ENCODE results near the gene GPR107. TPM values are rescaled to one million over a fixed set of nuclear protein-coding genes. Genes with fewer than 3 reads are reported as not detected.

Gene GPR107
- total and polyA plus RNA-seq, 2 experiments from 2014 or later = 6.2 to 30.7 TPM

DNA sequence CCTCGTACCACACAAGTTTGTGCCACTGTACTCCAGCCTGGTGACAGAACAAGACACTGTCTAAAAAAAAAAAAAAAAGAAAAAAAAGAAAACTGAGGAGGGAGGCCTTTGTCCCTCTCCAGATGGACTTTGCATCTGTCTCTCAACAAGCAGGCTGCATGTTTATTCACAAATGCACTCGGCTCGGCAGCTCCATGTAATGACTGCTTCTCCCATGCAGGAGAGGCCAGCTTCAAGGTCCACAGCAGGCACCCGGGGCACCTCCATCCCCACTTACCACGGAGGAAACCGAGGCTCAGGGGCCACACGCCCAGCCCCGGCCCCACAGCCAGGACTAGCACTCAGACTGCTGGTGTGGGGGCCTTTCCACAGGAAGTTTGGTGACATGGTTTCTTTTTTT lies 105.4 kb downstream of the GPR107 start (continued):
- TF ChIP-seq, protein P1, sequence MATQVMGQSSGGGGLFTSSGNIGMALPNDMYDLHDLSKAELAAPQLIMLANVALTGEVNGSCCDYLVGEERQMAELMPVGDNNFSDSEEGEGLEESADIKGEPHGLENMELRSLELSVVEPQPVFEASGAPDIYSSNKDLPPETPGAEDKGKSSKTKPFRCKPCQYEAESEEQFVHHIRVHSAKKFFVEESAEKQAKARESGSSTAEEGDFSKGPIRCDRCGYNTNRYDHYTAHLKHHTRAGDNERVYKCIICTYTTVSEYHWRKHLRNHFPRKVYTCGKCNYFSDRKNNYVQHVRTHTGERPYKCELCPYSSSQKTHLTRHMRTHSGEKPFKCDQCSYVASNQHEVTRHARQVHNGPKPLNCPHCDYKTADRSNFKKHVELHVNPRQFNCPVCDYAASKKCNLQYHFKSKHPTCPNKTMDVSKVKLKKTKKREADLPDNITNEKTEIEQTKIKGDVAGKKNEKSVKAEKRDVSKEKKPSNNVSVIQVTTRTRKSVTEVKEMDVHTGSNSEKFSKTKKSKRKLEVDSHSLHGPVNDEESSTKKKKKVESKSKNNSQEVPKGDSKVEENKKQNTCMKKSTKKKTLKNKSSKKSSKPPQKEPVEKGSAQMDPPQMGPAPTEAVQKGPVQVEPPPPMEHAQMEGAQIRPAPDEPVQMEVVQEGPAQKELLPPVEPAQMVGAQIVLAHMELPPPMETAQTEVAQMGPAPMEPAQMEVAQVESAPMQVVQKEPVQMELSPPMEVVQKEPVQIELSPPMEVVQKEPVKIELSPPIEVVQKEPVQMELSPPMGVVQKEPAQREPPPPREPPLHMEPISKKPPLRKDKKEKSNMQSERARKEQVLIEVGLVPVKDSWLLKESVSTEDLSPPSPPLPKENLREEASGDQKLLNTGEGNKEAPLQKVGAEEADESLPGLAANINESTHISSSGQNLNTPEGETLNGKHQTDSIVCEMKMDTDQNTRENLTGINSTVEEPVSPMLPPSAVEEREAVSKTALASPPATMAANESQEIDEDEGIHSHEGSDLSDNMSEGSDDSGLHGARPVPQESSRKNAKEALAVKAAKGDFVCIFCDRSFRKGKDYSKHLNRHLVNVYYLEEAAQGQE (IDR thresholded peaks at IDR 0.05; ENCODE audit: unreplicated experiment) = no peak
- TF ChIP-seq NANOG (IDR thresholded peaks at IDR 0.05; ENCODE audit: borderline replicate concordance) = no peak
- no peak for TF ChIP-seq CREB1 (CRISPR knock-in tag; IDR thresholded peaks at IDR 0.05; ENCODE audit: low read depth)

DNA sequence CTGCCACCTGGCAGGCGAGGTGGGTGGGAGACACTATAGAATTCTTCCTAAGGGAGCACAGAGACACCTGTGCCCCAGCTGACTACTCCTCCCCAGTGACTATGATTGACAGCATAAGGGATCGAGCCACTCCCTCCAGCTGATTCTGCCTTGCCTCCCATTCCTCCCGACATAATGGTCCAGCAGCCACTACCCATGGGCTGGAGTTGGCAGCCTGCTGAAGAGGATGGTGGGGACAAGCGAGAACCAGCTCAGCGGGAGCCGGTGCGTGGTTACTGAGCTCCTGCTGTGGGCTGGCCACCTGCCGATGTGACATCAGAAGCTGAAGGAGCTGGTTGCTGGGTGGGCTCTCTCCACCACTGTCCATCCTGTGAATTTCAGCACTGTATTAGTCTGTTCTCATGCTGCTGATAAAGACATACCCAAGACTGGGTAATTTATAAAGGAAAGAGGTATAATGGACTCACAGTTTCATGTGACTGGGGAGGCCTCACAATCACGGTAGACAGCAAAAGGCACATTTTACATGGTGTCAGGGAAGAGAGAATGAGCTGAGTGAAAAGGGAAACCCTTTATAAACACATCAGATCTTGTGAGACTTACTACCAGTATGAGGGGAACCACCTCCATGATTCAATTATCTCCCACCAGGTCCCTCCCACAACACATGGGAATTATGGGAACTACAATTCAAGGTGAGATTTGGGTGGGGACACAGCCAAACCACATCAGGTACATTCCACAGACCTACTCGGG lies 106.4 kb downstream of the GPR107 start:
- Mint-ChIP-seq H3K36me3 (ENCODE audit: low read depth) (no peaks in the 10 kb centered on the region), H3K4me3 (no peak overlapping the region), H3K27me3 (ENCODE audit: insufficient read depth, low read depth, poor library complexity) (peaks cover 4% of the 10 kb centered on the region), H3K9me3 (no peaks in the 10 kb centered on the region; the same call in 2 of the 3 replicates), H3K4me1 (no peaks in the 10 kb centered on the region), H3K27ac (no peak overlapping the region)
- Histone ChIP-seq H3K27ac (ENCODE audit: low read depth) (no peak overlapping the region), H3K79me2 (replicated peaks; ENCODE audit: insufficient read depth) (no peaks in the 10 kb centered on the region), H3K36me3 (ENCODE audit: insufficient read depth) (no peaks in the 10 kb centered on the region), H3K4me1 (ENCODE audit: insufficient read depth) (no peaks in the 10 kb centered on the region), H4K20me1 (replicated peaks; ENCODE audit: insufficient read depth) (no peaks in the 10 kb centered on the region), H3K4me2 (no peak overlapping the region), H3K27me3 (ENCODE audit: insufficient read depth) (no peaks in the 10 kb centered on the region), H2AFZ (no peak overlapping the region), H3K4me3 (no peak overlapping the region), H3F3A (replicated peaks; ENCODE audit: low read depth) (no peaks in the 10 kb centered on the region), H3K9me2 (ENCODE audit: insufficient read depth) (no peaks in the 10 kb centered on the region)
- no peak for DNase-seq (ENCODE audit: low spot score)
- ATAC-seq = peak; percentile 29; the same call in 2 of the 3 replicates
- no peak for TF ChIP-seq ZNF462 (CRISPR knock-in tag; IDR thresholded peaks at IDR 0.05)
- no peak for TF ChIP-seq EZH2phosphoT487 (IDR thresholded peaks at IDR 0.05; ENCODE audit: unreplicated experiment)
- no peak for TF ChIP-seq ZNF114 (CRISPR knock-in tag; IDR thresholded peaks at IDR 0.05)
- TF ChIP-seq EZH2 (IDR thresholded peaks at IDR 0.05; ENCODE audit: low read depth, unreplicated experiment) = no peak
- no peak for TF ChIP-seq STAT1 (IDR thresholded peaks at IDR 0.05; ENCODE audit: unreplicated experiment)
- no peak for TF ChIP-seq NANOG (IDR thresholded peaks at IDR 0.05; ENCODE audit: borderline replicate concordance)
- TF ChIP-seq POLR2AphosphoS5 (IDR thresholded peaks at IDR 0.05; ENCODE audit: low read depth) = no peak
- no peak for TF ChIP-seq CREB1 (CRISPR knock-in tag; IDR thresholded peaks at IDR 0.05; ENCODE audit: low read depth)
- no peak for TF ChIP-seq JUNB (IDR thresholded peaks at IDR 0.05; ENCODE audit: unreplicated experiment)
- TF ChIP-seq, protein P1 (IDR thresholded peaks at IDR 0.05; ENCODE audit: unreplicated experiment) = no peak

Data from GM23338 (cell line).